Sigmoid colon (tissue), 4 donors: Measurements from ENCODE around the gene IQGAP1.

Experiments used
- EP300 ChIP-seq, 4 donors: sonication (generic); formaldehyde crosslinking; IDR thresholded peaks; one replicate each; pipeline ENCODE4 v1.6.1; 2017; ENCODE audit warnings: antibody characterized with exemption in 4 of 4
- POLR2A ChIP-seq, 2 donors: fragments of 450-650 bp; IDR thresholded peaks; one replicate each; pipeline ENCODE4 v1.6.1; 2016; ENCODE audit warnings: antibody characterized with exemption in 2 of 2, mild to moderate bottlenecking in 2 of 2, moderate library complexity in 2 of 2
- TF ChIP-seq, protein P1 (sequence below), 4 experiments: fragments of 450-650 bp in 3 of 4; fragments of 200-600 bp in 1 of 4; IDR thresholded peaks; one replicate each; pipeline ENCODE4 v1.5.1; 2016 to 2019; ENCODE audit warnings: antibody characterized with exemption in 4 of 4, mild to moderate bottlenecking in 3 of 4, moderate library complexity in 2 of 4

DNA sequence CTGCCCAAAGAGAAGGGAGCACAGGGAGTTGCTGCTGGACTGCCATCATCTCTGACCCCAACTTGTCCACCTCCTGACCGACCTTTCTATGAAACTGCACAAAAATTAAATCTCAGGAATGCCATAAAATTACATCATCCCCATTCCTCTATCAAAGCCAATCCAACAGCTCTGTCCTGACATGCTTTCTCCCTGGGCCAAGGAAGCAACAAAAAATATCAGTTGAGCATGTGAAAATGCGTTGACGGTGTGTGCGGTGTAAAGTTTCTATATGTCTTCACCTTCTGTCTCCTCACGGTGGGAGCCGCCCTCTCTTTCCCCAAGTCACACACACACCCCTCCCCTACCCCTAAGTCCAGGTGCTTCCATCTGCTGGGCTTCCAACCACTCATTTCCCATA, 39.6 kb upstream of the IQGAP1 start:
- TF ChIP-seq, protein P1, sequence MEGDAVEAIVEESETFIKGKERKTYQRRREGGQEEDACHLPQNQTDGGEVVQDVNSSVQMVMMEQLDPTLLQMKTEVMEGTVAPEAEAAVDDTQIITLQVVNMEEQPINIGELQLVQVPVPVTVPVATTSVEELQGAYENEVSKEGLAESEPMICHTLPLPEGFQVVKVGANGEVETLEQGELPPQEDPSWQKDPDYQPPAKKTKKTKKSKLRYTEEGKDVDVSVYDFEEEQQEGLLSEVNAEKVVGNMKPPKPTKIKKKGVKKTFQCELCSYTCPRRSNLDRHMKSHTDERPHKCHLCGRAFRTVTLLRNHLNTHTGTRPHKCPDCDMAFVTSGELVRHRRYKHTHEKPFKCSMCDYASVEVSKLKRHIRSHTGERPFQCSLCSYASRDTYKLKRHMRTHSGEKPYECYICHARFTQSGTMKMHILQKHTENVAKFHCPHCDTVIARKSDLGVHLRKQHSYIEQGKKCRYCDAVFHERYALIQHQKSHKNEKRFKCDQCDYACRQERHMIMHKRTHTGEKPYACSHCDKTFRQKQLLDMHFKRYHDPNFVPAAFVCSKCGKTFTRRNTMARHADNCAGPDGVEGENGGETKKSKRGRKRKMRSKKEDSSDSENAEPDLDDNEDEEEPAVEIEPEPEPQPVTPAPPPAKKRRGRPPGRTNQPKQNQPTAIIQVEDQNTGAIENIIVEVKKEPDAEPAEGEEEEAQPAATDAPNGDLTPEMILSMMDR (IDR thresholded peaks at IDR 0.05), result no peak
- TF ChIP-seq POLR2A (IDR thresholded peaks at IDR 0.05) (no peak), EP300 (IDR thresholded peaks at IDR 0.05) (no peak)
